ENCODE data around the gene TVP23A.

Gene TVP23A

DNA sequence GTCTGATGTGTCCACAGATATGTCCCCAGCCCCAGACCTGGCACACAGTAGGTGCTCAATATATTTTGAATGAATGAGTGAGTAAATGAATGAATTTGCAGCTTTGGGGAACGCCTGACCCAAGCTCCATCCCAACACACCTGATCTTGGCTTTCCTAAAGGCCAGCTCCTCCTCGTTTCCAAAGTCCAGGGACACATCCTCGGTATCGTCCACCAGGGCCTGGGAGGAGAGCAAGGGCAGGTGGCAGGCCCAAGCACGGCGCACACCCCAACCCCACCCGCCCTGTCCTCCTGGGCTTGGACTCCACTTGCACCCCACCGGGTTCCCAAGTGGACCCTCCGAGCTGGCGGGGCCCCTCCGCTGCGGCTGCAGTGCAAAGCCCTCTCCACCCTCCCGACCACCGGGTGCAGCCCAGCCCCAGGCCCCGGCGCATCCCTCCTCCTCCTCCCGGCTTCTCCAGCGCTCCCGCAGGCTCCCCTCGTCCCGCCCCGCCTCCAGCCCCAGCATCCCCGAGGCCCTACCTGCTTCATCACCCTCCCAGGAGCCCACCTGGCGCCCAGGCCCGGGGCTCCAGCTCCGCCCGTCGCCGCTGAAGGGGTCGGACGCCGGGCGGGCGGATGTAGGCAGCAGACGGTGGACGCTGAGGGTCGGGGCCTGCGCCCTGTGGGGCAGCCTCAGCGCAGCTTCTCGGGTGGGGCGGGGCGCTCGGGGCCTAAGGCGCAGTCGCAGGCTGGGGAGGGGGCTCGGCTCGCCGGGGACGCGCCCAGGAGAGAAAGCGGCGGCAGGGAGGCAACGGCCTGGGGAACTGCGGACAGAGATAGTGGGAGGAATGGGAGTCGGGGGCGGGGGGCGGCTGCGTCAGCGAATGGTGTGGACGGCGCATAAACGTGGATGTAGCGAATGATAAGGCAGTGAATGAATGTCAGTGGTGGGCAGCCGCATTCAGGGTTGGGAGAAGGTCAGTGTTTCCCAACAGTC, at the start of gene TVP23A:
TSS of gene TVP23A (minus strand) at position 832 of the 979 bp plus-strand sequence. CDS start at position 531, 301 bp downstream.
- DNase-seq (ENCODE audit: low spot score) = no peak

DNA sequence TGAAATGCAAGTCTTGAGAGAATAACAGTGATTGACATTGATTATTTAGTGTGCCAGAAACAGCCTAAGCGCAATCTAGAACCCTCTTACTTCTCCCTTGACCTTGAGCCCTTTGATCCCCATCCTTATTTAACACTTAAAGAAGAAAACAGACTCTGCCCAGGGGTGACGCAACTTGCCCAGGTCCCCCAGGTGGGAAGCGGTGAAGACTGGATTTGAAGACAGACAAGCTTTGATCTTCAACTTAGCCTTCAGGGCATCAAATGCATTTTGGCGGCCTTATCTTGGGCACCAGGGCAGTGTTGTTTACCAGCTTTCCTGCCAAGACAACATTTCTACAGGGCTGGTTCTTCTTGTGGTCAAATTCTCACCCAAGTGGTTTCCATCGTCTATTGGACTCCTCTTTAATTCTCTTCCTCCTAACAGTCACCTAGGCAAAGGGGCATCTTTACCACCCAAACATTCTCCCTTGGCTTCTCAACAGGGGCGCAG, 49.6 kb upstream of the TVP23A start:
- DNase-seq (ENCODE audit: low spot score) = no peak

GRCh38 chr16:10867199-10867598, 48.6 kb upstream of the TVP23A start:
- DNase-seq (ENCODE audit: low spot score) = no peak

- DNase-seq (ENCODE audit: low spot score) = no peak
Observed at GRCh38 chr16:10865991-10866966, 47.7 kb upstream of the TVP23A start.

GRCh38 chr16:10862438-10862837, 43.8 kb upstream of the TVP23A start:
- peak; percentile 26 for DNase-seq (ENCODE audit: low spot score)

GRCh38 chr16:10859658-10860057, 41.1 kb upstream of the TVP23A start:
- DNase-seq (ENCODE audit: low spot score) = no peak

- no peak for DNase-seq (ENCODE audit: low spot score)
Observed at GRCh38 chr16:10859020-10859419, 40.4 kb upstream of the TVP23A start.

DNA sequence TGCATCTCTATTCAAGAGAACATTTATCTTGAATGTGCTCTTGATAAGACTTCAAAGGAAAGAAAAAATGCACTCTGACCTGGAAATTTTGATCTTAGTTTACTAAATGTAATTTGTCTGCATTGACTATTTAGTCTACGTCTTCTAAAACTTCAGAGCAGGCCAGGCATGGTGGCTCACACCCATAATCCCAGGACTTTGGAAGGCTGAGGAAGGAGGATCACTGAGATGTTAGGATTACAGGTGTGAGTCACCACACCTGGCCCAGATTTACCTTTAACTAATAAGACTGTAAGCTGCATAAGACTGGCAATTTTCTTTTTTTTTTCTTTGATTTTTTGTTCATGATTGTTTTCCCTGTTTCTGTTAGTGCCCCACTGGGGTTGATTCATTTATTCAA, 39.6 kb upstream of the TVP23A start:
- no peak for DNase-seq (ENCODE audit: low spot score)

- no peak for DNase-seq (ENCODE audit: low spot score)
Observed at GRCh38 chr16:10856042-10856441, 37.4 kb upstream of the TVP23A start.

DNA sequence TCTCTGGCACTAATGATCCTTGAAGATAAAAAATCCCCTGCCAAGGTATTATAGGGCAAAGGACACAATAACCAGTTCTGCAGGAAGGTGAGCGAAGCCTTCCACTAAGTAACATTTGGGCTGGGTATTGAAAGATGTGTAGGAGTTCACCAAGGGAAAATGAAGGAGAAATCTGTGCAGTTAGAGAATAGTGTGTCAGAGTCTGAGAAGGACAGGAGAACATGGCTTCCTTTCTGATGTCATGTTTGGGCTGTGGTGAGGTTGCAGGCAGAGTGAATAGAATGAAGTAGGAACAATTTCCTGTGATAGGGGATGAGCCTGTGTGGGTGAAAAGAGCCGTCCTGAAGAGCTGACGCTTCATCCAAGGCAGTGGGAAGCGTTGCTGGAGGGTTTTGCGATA, 34.4 kb upstream of the TVP23A start:
- no peak for DNase-seq (ENCODE audit: low spot score)

- DNase-seq (ENCODE audit: low spot score) = no peak
Observed at GRCh38 chr16:10852286-10852685, 33.7 kb upstream of the TVP23A start.

DNA sequence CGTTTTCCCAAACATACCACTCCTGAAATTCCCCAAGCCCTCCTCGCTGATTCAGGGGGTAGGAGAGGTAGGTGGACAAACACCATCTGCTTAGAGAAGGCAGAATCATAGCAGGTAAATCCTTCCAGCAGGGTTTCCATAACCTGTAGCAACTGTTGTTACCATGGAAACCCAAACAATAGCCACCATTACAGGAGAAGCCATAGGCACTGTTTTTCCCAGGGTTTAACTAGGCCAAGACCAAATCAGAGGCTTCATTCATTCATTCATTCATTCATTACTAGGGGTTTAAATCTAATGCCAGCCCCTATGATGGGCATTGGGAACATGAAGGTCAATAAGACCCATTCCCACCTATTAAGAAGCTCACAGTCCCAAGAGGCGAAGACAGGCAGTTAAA, 32.9 kb upstream of the TVP23A start:
- no peak for DNase-seq (ENCODE audit: low spot score)

DNA sequence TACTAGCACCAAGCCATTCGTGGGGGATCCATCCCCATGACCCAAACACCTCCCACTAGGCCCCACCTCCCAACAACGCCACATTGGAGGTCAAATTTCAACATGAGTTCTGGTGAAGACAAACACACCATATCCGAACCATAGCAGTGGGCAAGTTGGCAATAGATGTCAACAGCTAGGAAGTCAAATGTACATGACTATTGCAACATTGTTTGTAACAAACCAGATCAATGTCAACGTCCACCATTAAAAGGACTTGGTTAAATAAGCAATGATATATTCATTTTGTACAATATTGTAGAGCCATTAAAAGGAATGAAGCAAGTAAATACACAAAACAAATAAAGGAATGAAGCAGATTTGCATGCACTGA, 31.9 kb upstream of the TVP23A start:
- no peak for DNase-seq (ENCODE audit: low spot score)

DNA sequence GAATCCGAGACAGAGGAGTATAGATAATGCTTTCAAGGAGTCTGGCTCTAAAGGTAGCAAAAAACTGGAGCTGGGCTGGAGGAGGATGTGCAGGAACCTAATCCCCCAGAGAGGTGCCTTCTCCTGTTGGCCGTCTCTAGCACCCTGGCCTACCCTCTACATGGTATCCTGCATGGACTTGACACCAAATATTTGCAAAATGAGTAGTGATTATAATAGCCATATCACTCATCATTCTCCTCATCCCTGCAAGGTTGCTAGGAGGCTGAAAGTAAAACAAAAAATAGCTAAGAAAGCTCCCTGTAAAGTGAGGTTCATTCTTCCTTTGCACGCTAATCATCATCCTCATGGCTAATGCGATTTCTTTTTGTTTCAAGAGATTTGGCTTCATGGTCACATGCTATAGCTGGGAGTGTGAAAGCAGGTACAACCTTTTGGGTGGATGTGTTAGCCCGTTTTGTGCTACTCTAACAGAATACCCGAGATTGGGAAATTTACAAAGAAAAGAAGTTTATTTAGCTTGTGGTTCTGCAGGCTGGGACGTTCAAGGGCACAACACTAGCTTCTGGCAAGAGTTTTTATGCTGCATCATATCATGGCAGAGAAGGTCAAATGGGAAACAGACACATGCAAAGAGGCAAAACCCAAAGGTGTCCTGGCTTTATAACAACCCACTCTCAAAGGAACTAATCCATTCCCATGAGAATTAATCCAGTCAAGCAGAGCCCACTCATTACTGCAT, 31.3 kb upstream of the TVP23A start:
- no peak for DNase-seq (ENCODE audit: low spot score)

- DNase-seq (ENCODE audit: low spot score) = no peak
Observed at GRCh38 chr16:10847176-10847575, 28.6 kb upstream of the TVP23A start.

DNA sequence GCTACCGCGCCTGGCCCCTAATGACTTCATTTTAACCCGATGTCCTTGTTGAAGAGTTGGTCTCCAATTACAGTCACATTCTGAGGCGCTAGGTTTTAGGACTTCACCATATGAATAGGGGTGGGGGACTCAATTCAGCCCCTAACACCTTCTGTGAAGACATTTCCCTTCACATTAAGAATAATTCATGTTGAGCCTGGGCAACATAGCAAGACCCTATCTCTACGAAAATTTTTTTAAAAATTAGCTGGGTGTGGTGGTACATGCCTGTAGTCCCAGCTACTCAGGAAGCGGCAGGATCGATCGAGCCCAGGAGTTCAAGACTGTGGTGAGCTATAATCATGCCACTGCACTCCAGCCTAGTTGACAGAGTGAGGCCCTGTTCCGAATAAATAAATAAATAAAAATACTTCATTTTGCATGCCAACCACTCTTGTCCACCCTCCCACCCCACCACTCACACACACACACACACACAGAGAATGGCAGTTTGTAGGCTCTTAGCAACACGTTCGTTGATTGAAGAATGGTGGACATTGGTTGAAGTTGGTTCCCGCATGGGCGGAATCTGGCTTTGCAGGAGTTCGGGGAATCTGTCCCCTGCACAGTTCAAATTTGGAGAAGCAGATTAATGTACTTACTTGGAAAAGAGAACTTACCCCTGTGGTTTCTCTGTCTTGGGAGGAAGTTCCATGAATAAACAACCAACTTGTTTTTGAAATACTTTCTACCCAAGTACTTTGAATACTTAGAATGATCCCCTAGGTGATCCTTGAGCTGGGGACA, 27.8 kb upstream of the TVP23A start:
- DNase-seq (ENCODE audit: low spot score) = no peak

GRCh38 chr16:10840703-10841102, 22.1 kb upstream of the TVP23A start:
- DNase-seq (ENCODE audit: low spot score) = no peak

DNA sequence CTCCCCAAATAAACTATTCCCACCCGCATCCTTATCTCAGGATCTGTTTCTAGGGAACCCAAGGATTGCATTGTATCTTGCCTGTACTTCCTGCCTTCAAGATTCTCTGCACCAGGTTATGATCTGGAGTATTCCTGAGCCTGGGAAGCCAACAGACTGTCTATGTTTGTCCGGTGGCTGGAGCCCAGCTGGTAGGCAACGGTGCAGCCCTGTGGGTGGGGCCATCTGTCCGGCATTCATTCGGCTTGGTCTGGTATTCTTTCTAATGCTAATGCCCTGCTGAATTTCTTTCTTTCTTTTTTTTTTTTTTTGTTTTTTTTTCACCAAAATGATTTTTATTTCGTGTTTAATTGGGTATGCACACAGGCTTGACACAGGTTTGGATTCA, 20.7 kb upstream of the TVP23A start:
- DNase-seq (ENCODE audit: low spot score) = no peak

DNA sequence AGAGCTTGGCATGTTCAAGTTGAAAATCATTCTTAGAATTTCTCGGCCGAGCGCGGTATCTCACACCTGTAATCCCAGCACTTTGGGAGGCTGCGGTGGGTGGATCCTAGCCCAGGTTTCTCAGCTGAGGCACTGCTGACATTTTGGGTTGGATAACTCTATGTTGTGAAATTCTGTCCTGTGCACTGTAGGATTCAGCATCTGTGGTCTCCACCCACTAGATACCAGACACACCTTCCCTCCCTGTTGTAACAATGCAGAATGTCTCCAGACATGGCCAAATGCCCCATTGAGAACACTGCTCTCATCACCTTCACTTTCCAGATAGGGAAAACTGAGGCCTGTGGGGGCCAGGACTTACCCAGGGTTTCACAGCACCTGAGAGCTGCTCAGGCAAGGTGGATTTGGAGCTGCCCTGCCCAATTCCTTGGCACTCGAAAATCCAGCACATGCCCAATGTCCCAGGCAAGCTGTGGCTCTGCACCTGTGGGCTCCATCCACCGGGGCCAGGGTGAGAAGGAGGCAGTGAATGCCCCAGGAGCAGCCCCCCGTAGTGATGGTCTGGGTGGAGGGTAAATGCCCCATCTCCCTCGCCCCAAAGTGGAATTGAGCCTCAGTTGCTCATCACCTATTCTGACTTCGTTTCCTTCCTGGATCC, 20.2 kb upstream of the TVP23A start:
- DNase-seq (ENCODE audit: low spot score) = no peak

DNA sequence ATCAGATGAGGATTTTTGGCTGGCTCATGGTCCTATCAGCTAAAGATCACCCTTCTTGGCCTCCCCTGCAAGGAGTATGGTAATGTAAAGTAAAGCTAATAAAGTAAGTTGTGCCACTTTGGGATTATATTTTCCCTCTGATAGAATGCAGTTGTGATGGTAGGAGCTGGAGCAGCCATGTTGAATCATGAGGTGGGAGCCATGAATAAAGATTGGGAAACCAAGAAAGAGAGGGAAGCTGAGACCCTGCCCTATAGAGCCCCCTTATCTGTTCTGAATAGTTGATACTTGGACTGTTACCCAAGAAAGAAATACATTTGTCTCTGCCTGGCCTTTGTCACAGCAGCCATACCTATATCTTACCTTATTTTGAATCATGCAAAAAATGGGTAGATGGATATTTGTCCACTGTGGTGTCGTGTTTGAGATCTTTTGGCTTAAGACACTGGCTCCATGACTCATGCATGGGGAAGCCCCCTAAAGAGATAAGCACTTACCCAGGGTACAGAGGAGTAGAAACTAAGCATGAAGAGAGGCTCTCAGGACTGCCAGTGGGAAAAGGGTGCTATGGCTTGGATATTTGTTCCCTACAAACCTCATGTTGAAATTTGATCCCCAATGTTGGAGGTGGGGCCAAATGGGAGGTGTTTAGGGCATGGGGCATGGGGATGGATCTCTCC, 17.7 kb upstream of the TVP23A start:
- DNase-seq (ENCODE audit: low spot score) = no peak
